GM18873 (cell line): ENCODE measurements around the gene CFAP97D2.
"Not testable (repeated sequence)": the region's sequence is repeated elsewhere in the genome, so short reads cannot be mapped to it uniquely, and the experiment has no call there.

Experiments used
- ATAC-seq: cut with Tn5 transposase; IDR thresholded peaks from one replicate; pipeline ENCODE4 v1.9.1; 2021; ENCODE audit warnings: mild to moderate bottlenecking, moderate library complexity, moderate number of reproducible peaks; ENCODE audit not compliant: unreplicated experiment, low FRiP score

Gene CFAP97D2

GRCh38 chr13:114230117-114230516 is 51.1 kb downstream of the CFAP97D2 start:
- no peak for ATAC-seq

DNA sequence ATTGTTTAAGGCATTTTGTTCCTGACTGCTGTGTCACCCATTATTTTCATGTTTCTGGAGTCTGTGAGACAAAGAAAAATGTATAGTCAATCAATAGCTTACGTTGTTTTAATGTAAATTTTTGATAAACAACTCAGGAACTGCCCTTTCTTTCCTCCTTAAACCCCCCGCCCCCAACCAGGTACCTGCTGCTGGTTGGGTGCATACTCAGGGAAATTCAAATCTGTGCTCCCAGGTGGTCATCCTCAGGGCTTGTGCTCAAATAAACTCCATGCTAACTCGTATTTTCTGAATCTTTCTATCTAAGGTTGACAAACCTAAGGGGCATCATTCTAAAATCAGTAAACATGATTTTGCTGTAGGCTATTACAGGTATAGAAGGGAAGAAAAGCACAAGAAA is 51.5 kb downstream of the CFAP97D2 start:
- no peak for ATAC-seq

DNA sequence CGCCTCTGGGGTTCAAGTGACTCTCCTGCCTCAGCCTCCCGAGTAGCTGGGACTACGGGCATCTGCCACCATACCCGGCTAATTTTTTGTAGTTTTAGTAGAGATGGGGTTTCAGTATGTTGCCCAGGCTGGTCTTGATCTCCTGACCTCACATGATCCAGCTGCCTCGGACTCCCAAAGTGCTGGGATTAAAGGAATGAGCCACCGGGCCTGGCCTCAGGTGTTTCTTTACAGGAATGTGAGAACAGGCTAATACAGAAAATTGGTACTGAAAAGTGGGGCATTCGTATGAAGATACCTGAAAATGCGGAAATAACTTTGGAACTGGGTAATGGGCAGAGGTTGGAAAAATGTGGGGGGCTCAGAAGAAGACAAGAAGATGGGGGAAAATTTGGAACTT is 52.8 kb downstream of the CFAP97D2 start:
- no peak for ATAC-seq

DNA sequence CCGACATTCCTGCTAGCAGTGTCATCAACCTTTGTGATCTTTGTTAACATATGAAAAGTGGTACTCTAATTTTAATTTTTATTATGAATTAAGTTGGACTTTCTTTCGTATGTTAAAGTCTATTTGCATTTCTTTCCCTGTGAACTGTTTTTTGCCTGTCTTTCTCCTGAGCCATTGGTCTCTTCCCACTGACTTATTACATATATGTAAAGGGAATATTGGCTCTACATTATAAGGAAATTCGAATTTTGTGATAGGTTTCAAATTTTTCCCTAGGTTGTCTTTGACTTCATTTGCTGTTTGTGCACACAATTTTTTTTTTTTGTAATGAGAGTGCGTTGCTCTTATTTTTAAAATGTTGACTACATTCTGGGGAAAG is 55.2 kb downstream of the CFAP97D2 start:
- ATAC-seq = no peak

GRCh38 chr13:114234645-114235421 is 55.8 kb downstream of the CFAP97D2 start, which contains the start of gene CDC16:
CDC16 (plus strand) TSS chr13:114234897; CDS start chr13:114235085, 188 bp downstream.
- peak; percentile 81 for ATAC-seq

GRCh38 chr13:114235697-114236096 is 56.6 kb downstream of the CFAP97D2 start:
- no peak for ATAC-seq

GRCh38 chr13:114236227-114236626 is 57.2 kb downstream of the CFAP97D2 start:
- no peak for ATAC-seq

DNA sequence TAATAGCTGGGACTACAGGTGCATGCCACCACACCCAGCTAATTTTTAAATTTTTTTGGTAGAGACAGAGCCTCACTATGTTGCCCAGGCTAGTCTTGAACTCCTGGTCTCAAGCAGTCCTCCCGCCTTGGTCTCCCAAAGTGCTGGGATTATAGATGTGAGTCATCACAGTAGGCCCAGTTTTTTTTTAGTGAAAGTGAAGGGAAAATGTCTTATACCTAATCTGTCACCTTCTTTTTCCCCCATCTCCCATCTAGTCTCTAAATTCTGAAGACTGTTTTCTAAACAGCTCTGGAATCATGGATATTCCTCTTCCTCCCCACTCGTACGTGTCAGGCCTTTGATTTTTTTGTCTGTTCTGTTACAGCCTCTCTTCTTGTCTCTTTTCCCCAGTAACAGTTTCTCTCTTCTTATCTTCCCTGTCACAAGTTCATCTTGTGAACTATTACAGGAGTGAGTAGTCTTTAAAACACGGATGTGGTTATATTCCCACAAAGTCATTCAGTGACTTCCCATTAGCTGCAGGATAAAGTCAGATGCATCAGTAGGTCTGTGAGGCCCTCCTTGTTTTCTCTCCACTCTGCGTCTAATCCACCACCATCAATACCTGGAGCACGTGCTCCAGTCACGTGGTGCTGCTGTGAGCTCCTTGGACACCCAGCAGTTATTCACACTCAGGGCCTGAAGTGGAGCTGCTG is 58.5 kb downstream of the CFAP97D2 start:
- no peak for ATAC-seq

DNA sequence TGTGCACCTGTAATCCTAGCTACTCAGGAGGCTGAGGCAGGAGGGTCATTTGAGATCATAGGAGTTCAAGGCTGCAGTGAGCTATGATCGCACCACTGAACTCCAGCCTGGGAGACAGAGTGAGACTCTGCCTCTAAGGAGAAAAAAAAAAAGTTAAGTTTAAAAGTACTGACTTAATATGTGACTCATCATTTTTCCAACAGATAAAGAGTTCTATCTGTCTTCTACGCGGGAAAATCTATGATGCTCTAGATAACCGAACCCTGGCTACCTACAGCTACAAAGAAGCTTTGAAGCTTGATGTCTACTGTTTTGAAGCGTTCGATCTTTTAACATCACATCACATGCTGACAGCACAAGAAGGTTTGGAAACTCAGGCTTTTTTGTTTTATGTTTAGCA is 62.9 kb downstream of the CFAP97D2 start:
- ATAC-seq = no peak

DNA sequence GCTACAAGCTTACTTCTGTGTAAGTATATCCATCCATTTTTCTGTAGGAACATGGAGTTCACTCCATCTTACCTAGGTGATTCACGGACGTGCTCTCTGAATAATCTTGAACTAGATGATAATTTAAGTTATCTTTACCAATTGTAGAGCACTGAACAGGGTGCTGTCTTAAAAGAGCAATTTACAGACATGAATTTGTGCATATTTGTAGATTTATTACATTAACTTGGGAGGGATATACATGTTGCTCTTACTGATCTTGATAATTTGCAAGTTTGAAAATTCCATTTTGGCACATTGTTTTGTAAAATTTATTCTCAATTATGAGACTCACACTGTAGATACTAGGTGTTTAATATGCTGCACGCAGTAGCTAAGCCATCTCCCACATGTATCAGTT is 64.9 kb downstream of the CFAP97D2 start:
- no peak for ATAC-seq

GRCh38 chr13:114244637-114245036 is 65.6 kb downstream of the CFAP97D2 start:
- ATAC-seq = no peak

DNA sequence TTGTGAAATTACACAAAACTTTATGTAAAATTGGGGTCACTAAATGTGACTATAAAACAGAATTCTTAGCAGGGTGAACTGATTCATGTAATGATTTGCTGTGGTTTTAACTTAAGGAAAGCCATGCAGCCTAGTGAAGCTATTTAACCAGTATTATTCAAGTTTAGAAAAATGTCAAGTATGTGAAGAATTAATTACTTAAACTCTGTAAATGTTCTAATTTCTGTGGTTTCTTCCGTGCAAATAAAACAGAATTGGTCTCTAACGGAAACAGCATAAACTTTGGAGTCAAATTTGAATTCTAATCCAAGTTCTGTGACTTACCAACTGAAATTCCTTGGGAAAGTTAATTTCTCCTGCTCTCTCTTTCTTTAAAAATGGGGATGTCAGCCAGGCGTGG is 69.0 kb downstream of the CFAP97D2 start:
- ATAC-seq = no peak

DNA sequence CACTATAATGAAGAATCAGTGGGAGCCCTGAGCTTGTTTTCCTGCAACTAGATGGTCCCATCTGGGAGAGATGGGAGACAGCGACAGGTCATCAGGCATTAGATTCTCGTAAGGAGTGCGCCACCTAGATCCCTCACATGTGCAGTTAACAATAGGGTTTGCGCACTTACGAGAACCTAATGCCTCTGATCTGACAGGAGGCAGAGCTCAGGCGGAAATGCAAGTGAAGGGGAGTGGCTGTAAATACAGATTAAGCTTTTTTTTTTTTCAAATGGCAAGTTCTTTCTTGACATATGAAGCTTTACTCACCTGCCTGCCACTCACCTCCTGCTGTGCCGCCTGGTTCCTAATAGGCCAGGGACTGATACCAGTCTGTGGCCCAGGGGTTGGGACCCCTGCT is 70.0 kb downstream of the CFAP97D2 start:
- no peak for ATAC-seq

DNA sequence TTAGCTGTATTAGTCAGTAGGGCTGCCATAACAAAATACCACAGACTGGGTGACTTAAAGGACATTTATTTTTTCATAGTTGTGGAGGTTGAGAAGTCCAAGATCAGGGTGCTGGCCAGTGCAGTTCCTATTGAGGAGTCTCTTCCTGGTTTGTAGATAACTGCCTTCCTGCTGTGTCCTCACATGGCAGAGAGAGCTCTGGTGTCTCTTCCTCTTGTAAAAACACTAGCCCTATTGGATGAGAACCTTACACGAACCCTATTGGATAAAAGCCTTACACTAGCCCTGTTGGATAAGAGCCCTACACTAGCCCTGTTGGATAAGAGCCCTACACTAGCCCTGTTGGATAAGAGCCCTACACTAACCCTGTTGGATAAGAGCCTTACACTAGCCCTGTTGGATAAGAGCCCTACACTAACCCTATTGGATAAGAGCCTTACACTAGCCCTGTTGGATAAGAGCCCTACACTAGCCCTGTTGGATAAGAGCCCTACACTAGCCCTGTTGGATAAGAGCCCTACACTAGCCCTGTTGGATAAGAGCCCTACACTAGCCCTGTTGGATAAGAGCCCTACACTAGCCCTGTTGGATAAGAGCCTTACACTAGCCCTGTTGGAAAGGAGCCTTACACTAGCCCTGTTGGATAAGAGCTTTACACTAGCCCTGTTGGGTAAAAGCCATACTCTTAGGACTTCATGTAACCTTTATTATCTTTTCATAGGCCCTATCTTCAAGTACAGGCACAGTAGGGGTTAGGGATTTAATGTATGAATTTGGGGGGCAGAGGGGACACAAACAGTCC is 72.8 kb downstream of the CFAP97D2 start:
- ATAC-seq = not testable (repeated sequence)

- no peak for ATAC-seq
Measured at GRCh38 chr13:114256547-114256946, 77.5 kb downstream of the CFAP97D2 start.

GRCh38 chr13:114257014-114257413 is 78.0 kb downstream of the CFAP97D2 start:
- ATAC-seq = no peak

DNA sequence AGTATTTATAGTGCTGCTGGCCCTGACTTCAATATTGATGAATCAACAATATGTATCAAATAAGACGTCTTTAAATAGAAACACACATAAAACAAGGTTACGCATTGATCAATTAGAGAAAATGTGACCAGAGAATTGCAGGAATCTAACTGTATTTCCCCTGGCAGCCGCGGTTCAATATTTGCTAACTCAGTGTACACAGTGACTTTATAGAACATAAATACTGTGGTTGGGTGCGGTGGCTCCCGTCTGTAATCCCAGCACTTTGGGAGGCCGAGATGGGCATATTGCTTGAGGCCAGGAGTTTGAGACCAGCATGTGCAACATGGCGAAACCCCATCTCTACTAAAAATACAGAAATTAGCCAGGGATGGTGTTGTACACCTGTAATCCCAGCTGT is 79.5 kb downstream of the CFAP97D2 start:
- ATAC-seq = no peak

GRCh38 chr13:114259374-114259773 is 80.3 kb downstream of the CFAP97D2 start:
- ATAC-seq = no peak

DNA sequence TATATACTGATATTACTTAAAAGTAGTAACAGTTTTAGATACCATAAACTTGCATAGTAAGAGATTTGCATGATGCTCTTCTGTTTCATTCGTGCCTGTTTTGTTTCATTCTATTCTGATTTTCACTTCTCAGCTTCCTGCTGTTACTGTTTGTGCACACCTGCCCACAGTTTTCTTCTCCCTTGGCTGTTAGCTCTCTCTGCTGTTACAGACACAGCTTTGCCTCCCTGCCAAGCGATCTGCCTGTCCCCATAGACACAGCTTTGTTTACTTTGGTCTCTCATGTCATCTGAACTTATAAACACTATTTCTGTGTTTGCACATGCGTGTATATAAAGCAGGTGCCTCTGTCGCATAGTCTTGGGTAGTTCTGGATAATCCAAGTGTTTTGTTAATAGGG is 80.9 kb downstream of the CFAP97D2 start:
- no peak for ATAC-seq

DNA sequence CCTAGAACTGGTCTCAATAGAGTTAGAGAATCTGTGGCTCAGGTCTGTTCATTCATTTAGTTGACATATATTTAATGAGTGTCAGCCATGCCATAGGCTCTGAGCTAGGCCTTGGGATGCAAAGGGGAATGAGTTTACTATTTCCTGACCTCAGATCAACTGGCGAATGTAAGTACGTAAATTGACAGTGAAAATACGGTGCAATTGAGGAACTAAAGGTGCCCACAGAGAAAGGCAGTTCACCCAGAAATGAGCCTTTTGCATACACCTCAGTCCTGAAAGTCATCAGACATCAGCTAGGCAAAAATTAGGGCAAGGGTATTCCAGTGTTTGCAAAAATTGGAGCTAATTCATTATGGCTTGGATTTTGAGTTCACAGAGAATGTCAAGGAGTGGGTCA is 81.8 kb downstream of the CFAP97D2 start:
- no peak for ATAC-seq

- ATAC-seq = no peak
Measured at GRCh38 chr13:114261328-114261965, 82.4 kb downstream of the CFAP97D2 start.
